Endothelial cell of umbilical vein (primary cell): ENCODE measurements around the gene GSN. TPM values are rescaled to one million over a fixed set of nuclear protein-coding genes. Genes with fewer than 3 reads are reported as not detected.
A peak's percentile ranks its signal among the peaks of the same experiment; 100 is the strongest.

Source experiments
- BruUV-seq: library from RNA; stranded (reverse); fragments of 400-500 nt; replicated peaks from 2 replicates; lab custom pipeline; 2021; lab: Mats Ljungman, UMichigan
- CTCF ChIA-PET: fragments of 300-600, 350-600 bp; sonication (Branson Sonifier 250); formaldehyde crosslinking; loops from one replicate; lab custom pipeline; 2021; ENCODE audit warnings: antibody characterized with exemption, inconsistent platforms; lab: Charles Lee
- POLR2A ChIA-PET: fragments of 300-600, 350-600 bp; sonication (Branson Sonifier 250); formaldehyde crosslinking; loops from one replicate; lab custom pipeline; 2021; ENCODE audit warnings: antibody characterized with exemption, inconsistent platforms; lab: Charles Lee
- DNase-seq: peaks from one replicate; pipeline ENCODE4 v3.0.0-alpha.2; 2011; ENCODE audit warnings: low read depth, low spot score
- FAIRE-seq: peaks from 2 replicates; lab custom pipeline; 2011; peaks lifted over from hg19 to GRCh38; lab: Jason Lieb, UNC
- H2AFZ ChIP-seq: 2 replicates; pipeline ENCODE4 v1.6.0; 2012; ENCODE audit warnings: low read depth, low read length, control low read depth, inconsistent platforms
- H3K27ac ChIP-seq: 2 replicates; pipeline ENCODE4 v1.5.1; 2011; ENCODE audit warnings: low read depth, mild to moderate bottlenecking, control low read depth, low read length, moderate library complexity; ENCODE audit not compliant: insufficient read depth
- H3K27me3 ChIP-seq, 2 experiments: 2 replicates each; pipeline versions ENCODE4 v1.6.0 to v1.6.1; 2011; ENCODE audit warnings: low read length in 2 of 2, mixed read lengths in 1 of 2; ENCODE audit not compliant: control insufficient read depth in 2 of 2, insufficient read depth in 2 of 2
- H3K36me3 ChIP-seq, 2 experiments: 2 replicates in 1 of 2; 3 replicates in 1 of 2; pipeline ENCODE4 v1.5.1; 2011; ENCODE audit warnings: low read length in 2 of 2, mild to moderate bottlenecking in 1 of 2, moderate library complexity in 1 of 2; ENCODE audit not compliant: control insufficient read depth in 2 of 2, insufficient read depth in 2 of 2; ENCODE audit errors: extremely low read depth in 1 of 2
- H3K4me1 ChIP-seq: 3 replicates; pipeline ENCODE4 v1.5.1; 2011; ENCODE audit warnings: mild to moderate bottlenecking, low read length; ENCODE audit not compliant: control insufficient read depth, insufficient read depth; ENCODE audit errors: extremely low read depth
- H3K4me2 ChIP-seq: 2 replicates; pipeline ENCODE4 v1.6.1; 2011; ENCODE audit warnings: low read length, control low read depth, mixed read lengths; ENCODE audit not compliant: insufficient read depth
- H3K4me3 ChIP-seq, 3 experiments: fragments of 200-600 bp in 1 of 3; sonication (generic), shearing (Covaris generic) in 1 of 3; replicated peaks in 1 of 3; 2 replicates each; pipeline ENCODE4 v1.5.1; 2011 to 2016; ENCODE audit warnings: control low read depth in 3 of 3, low read length in 3 of 3, mild to moderate bottlenecking in 2 of 3, inconsistent platforms in 1 of 3, low read depth in 1 of 3, moderate library complexity in 1 of 3; ENCODE audit not compliant: insufficient read depth in 1 of 3
- H3K79me2 ChIP-seq: 2 replicates; pipeline ENCODE4 v1.6.0; 2012; ENCODE audit warnings: low read length, inconsistent platforms; ENCODE audit not compliant: control insufficient read depth, insufficient read depth
- H3K9ac ChIP-seq: replicated peaks from 2 replicates; pipeline ENCODE3; 2011; ENCODE audit warnings: low read length, control low read depth; ENCODE audit not compliant: insufficient read depth; ENCODE audit errors: extremely low read depth
- H3K9me1 ChIP-seq: replicated peaks from 3 replicates; pipeline ENCODE4 v1.6.0; 2011; ENCODE audit warnings: mild to moderate bottlenecking, low read length; ENCODE audit not compliant: control insufficient read depth, insufficient read depth; ENCODE audit errors: extremely low read depth
- H3K9me3 ChIP-seq: replicated peaks from 2 replicates; pipeline ENCODE4 v1.5.1; 2012; ENCODE audit warnings: low read length, inconsistent platforms; ENCODE audit not compliant: control insufficient read depth, insufficient read depth
- H4K20me1 ChIP-seq: replicated peaks from 2 replicates; pipeline ENCODE3; 2011; ENCODE audit warnings: mild to moderate bottlenecking, low read length; ENCODE audit not compliant: control insufficient read depth, insufficient read depth; ENCODE audit errors: extremely low read depth
- CTCF ChIP-seq, 2 donors: IDR thresholded peaks; 1 replicate in 1 of 2; 2 replicates in 1 of 2; pipeline ENCODE4 v1.5.1; 2011; ENCODE audit warnings: low read length in 2 of 2, mild to moderate bottlenecking in 2 of 2, moderate library complexity in 2 of 2, control low read depth in 1 of 2, inconsistent platforms in 1 of 2, low read depth in 1 of 2; ENCODE audit not compliant: insufficient read depth in 1 of 2; ENCODE audit errors: extremely low read depth in 1 of 2
- EZH2 ChIP-seq: IDR thresholded peaks from 2 replicates; pipeline ENCODE4 v1.6.1; 2012; ENCODE audit warnings: borderline replicate concordance, low read depth, mild to moderate bottlenecking, moderate library complexity, low read length, inconsistent platforms; ENCODE audit not compliant: severe bottlenecking
- FOS ChIP-seq: IDR thresholded peaks from 2 replicates; pipeline ENCODE4 v1.6.1; 2011; ENCODE audit warnings: mild to moderate bottlenecking, low read length, moderate library complexity, borderline replicate concordance; ENCODE audit not compliant: insufficient read depth
- GATA2 ChIP-seq: IDR thresholded peaks from 2 replicates; pipeline ENCODE4 v1.7.0; 2011; ENCODE audit warnings: low read depth, mild to moderate bottlenecking, moderate library complexity, mixed read lengths, low read length; ENCODE audit not compliant: insufficient read length, insufficient read depth
- JUN ChIP-seq: IDR thresholded peaks from 2 replicates; pipeline ENCODE4 v1.6.1; 2011; ENCODE audit warnings: borderline replicate concordance, low read depth; ENCODE audit not compliant: insufficient read length, insufficient read depth
- MAX ChIP-seq: IDR thresholded peaks from 2 replicates; pipeline ENCODE4 v1.6.1; 2011; ENCODE audit not compliant: insufficient read depth, insufficient read length
- MYC ChIP-seq: IDR thresholded peaks from one replicate; pipeline ENCODE4 v1.6.1; 2011; ENCODE audit warnings: mild to moderate bottlenecking, low read depth, low read length
- POLR2A ChIP-seq: IDR thresholded peaks from 2 replicates; pipeline ENCODE4 v1.6.1; 2012; ENCODE audit warnings: low read depth, mild to moderate bottlenecking, control low read depth, low read length
- POLR2AphosphoS5 ChIP-seq: IDR thresholded peaks from 2 replicates; pipeline ENCODE4 v1.6.1; 2012; ENCODE audit warnings: low read depth, mild to moderate bottlenecking, control low read depth, low read length, moderate library complexity; ENCODE audit not compliant: insufficient read depth
- dilution Hi-C: fragments of 300-500 bp; cut with MboI; formaldehyde crosslinking; loops from one replicate; pipeline ENCODE4 v1.15.0; 2019; ENCODE audit warnings: low sequenced_read_pairs; ENCODE audit not compliant: extremely low pct_ligation_motif_present
- intact Hi-C: fragments of 100-400 bp; cut with micrococcal nuclease; formaldehyde crosslinking; loops from one replicate; pipeline ENCODE4 v1.10.0; 2022
- polyA plus RNA-seq, 4 experiments: library from polyadenylated mRNA; depleted of rRNA in 3 of 4; stranded (reverse) in 3 of 4; unstranded in 1 of 4; fragments of >200 nt; gene quantifications; 2 replicates each; pipeline versions ENCODE4 v1.2.1 to v1.2.3, GENCODE V29; 2011 to 2012; ENCODE audit warnings: missing spikeins in 1 of 4
- total RNA-seq: library from RNA; stranded (reverse); gene quantifications from 2 replicates; pipeline ENCODE4 v1.2.3, GENCODE V29; 2021

Gene GSN
- total and polyA plus RNA-seq, 2 donors (not counting 3 experiments of a cell fraction or from before 2014, with no cell fraction given) = 130 to 232 TPM

DNA sequence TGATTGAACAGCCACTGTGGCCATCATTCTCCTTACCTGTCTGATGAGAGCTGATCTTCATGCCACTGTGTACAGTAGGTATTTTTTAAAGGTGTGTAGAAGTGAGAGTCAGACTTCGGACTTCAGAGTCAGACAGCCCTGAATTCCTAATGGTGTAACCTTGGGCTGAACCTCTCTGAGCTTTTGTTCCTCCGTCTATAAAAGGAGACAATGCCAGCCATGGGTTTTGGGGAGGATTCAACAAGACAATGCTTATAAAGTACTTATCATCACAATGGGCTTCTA is 18.7 kb downstream of the GSN start:
- H3K9me3 ChIP-seq = no peaks in the 10 kb centered on the region
- H3K27ac ChIP-seq = peak overlapping the region; percentile 93
- DNase-seq = no peak
- no peaks in the 10 kb centered on the region for H3K79me2 ChIP-seq
- H3K4me1 ChIP-seq = peaks cover 69% of the 10 kb centered on the region
- intact Hi-C loops (loop anchor here (10.0 kb wide), 1 partner anchor 1538 kb away; the partner anchor contains the start of gene PDCL), dilution Hi-C loops (no loop called here)
- BruUV-seq = TSS peak; percentile 66
- no peak for FAIRE-seq
- POLR2A ChIA-PET = interaction anchor here (1.2 to 2.4 kb wide), 4 partner anchors 8 to 26 kb away, joined by 5 to 9 read pairs (median 7); partner anchors contain the start of gene GSN
- H3K9ac ChIP-seq = peak overlapping the region; percentile 78
- no peak overlapping the region for H2AFZ ChIP-seq
- no peaks in the 10 kb centered on the region for H4K20me1 ChIP-seq
- TF ChIP-seq GATA2 (no peak), POLR2AphosphoS5 (no peak), MAX (no peak), JUN (no peak), FOS (no peak), CTCF (IDR thresholded peaks at IDR 0.05; ENCODE audit: extremely low read depth in 1 of 2, insufficient read depth in 1 of 2, low read depth in 1 of 2, low read length in 2 of 2) (no peak), POLR2A (no peak), EZH2 (no peak), MYC (no peak)
- no peaks in the 10 kb centered on the region for H3K9me1 ChIP-seq
- CTCF ChIA-PET = interaction anchor here (0.9 to 3.2 kb wide), 16 partner anchors 9 to 90 kb away, joined by 3 to 44 read pairs (median 8); partner anchors contain the start of genes GSN and RAB14
- H3K27me3 ChIP-seq = no peaks in the 10 kb centered on the region
- no peaks in the 10 kb centered on the region for H3K36me3 ChIP-seq
- H3K4me3 ChIP-seq = peak overlapping the region in 1 of 3 experiments; percentile 20
- peak overlapping the region; percentile 70 for H3K4me2 ChIP-seq
